IPS-18a (cell line): Measurements from ENCODE around the gene WBP2NL.

Source experiments
- H3K27ac ChIP-seq: one replicate; pipeline ENCODE4 v1.5.1; 2013; ENCODE audit warnings: low read length
- H3K27me3 ChIP-seq: one replicate; pipeline ENCODE4 v1.6.1; 2013; ENCODE audit warnings: mild to moderate bottlenecking, low read length; ENCODE audit not compliant: control insufficient read depth, insufficient read depth
- H3K36me3 ChIP-seq: one replicate; pipeline ENCODE4 v1.6.1; 2013; ENCODE audit warnings: low read depth, low read length; ENCODE audit not compliant: control insufficient read depth
- H3K4me1 ChIP-seq: one replicate; pipeline ENCODE4 v1.6.1; 2013; ENCODE audit warnings: low read depth, low read length; ENCODE audit not compliant: control insufficient read depth
- H3K4me3 ChIP-seq: one replicate; pipeline ENCODE4 v1.5.1; 2013; ENCODE audit warnings: low read length
- H3K9ac ChIP-seq: one replicate; pipeline ENCODE4 v1.6.1; 2013; ENCODE audit warnings: mild to moderate bottlenecking, low read length, moderate library complexity
- H3K9me3 ChIP-seq: one replicate; pipeline ENCODE4 v1.6.1; 2013; ENCODE audit warnings: low read depth, low read length; ENCODE audit not compliant: control insufficient read depth

The WBP2NL gene

DNA sequence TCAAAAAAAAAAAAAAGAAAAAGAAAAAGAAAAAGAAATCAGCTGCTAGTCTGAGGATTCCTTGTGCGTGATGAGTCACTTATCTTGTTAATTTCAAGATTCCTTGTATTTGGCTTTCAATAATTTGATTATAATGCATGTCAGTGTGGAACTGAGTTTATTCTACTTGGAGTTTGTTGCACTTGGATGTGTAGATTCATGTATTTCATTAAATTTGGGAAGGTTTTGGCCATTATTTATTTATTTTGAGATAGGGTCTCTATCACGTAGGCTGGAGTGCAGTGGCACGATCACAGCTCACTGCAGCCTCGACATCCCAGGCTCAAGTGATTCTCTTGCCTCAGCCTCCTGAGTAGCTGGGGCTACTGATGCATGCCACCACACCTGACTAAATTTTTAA, 14.8 kb downstream of the WBP2NL start:
- Histone ChIP-seq H3K27ac (no peak overlapping the region), H3K9me3 (peaks cover 4% of the 10 kb centered on the region), H3K36me3 (no peaks in the 10 kb centered on the region), H3K27me3 (no peaks in the 10 kb centered on the region), H3K4me3 (no peak overlapping the region), H3K4me1 (no peaks in the 10 kb centered on the region), H3K9ac (no peak overlapping the region)

- Histone ChIP-seq H3K27ac (no peak overlapping the region), H3K36me3 (no peaks in the 10 kb centered on the region), H3K4me3 (no peak overlapping the region), H3K9me3 (no peaks in the 10 kb centered on the region), H3K27me3 (no peaks in the 10 kb centered on the region), H3K4me1 (no peaks in the 10 kb centered on the region), H3K9ac (no peak overlapping the region)
These were observed 17.5 kb downstream of the WBP2NL start for GRCh38 chr22:42016111-42016510.

GRCh38 chr22:42018224-42018623, 19.6 kb downstream of the WBP2NL start:
- Histone ChIP-seq H3K36me3 (no peaks in the 10 kb centered on the region), H3K4me3 (no peak overlapping the region), H3K27me3 (no peaks in the 10 kb centered on the region), H3K27ac (no peak overlapping the region), H3K9ac (no peak overlapping the region), H3K4me1 (no peaks in the 10 kb centered on the region), H3K9me3 (no peaks in the 10 kb centered on the region)

GRCh38 chr22:42021571-42021970, 23.0 kb downstream of the WBP2NL start:
- H3K9me3 ChIP-seq, result no peaks in the 10 kb centered on the region
- no peaks in the 10 kb centered on the region for H3K36me3 ChIP-seq
- no peaks in the 10 kb centered on the region for H3K4me1 ChIP-seq
- H3K9ac ChIP-seq, result no peak overlapping the region
- no peak overlapping the region for H3K27ac ChIP-seq
- no peaks in the 10 kb centered on the region for H3K27me3 ChIP-seq
- no peak overlapping the region for H3K4me3 ChIP-seq

DNA sequence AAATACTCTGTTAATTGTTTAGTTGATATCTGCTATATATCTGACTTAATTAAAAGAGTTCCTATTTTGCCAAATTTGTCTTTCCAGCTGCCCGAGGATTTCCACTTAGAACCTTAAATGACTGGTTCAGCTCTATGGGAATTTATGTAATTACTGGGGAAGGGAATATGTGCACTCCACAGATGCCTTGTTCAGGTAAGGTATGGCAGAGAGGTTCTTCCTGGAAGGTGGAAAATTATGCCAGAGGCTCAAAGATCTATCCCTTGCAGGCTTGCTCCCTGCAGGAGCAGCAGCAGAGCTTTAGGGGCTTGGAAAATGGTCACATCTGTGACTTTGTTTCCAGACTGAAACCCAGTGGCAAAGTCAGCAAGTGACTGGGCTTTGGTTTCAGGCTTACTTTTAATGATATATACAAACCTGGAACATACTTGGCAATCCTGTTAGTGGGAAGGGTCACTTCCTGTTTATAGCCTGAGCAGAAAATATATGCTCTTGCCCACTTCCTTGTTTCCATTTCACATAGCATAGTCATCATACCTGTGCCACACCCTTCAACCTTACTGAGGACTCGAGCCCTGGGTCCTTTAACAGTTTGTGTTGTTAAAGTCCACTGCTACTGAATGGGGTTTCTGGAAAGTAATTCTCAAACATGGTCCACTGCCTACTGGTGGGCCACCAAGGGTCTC, 23.7 kb downstream of the WBP2NL start:
- Histone ChIP-seq H3K27ac (no peak overlapping the region), H3K9ac (no peak overlapping the region)

GRCh38 chr22:42025421-42025820, 26.8 kb downstream of the WBP2NL start:
- no peak overlapping the region for H3K9ac ChIP-seq
- no peak overlapping the region for H3K27ac ChIP-seq
- H3K27me3 ChIP-seq, result peaks cover 7% of the 10 kb centered on the region

More for the DNA sequence above, 23.7 kb downstream of the WBP2NL start:
- H3K36me3 ChIP-seq, result no peaks in the 10 kb centered on the region
- no peak overlapping the region for H3K4me3 ChIP-seq
- no peaks in the 10 kb centered on the region for H3K4me1 ChIP-seq
- no peaks in the 10 kb centered on the region for H3K27me3 ChIP-seq
- H3K9me3 ChIP-seq, result no peaks in the 10 kb centered on the region

DNA sequence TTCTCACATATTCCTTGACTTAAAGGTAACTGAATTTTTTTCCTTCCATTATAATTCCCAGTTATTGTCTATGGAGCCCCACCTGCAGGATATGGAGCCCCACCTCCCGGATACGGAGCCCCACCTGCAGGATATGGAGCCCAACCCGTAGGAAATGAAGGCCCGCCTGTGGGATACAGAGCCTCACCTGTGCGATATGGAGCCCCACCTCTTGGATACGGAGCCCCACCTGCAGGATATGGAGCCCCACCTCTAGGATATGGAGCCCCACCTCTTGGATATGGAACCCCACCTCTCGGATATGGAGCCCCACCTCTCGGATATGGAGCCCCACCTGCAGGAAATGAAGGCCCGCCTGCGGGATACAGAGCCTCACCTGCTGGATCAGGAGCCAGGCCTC, 28.1 kb downstream of the WBP2NL start:
- Histone ChIP-seq H3K4me3 (no peak overlapping the region), H3K9ac (no peak overlapping the region), H3K4me1 (no peaks in the 10 kb centered on the region), H3K36me3 (no peaks in the 10 kb centered on the region), H3K9me3 (no peaks in the 10 kb centered on the region), H3K27ac (no peak overlapping the region), H3K27me3 (peaks cover 7% of the 10 kb centered on the region)

More at GRCh38 chr22:42025421-42025820, 26.8 kb downstream of the WBP2NL start:
- H3K4me1 ChIP-seq, result no peaks in the 10 kb centered on the region
- no peaks in the 10 kb centered on the region for H3K36me3 ChIP-seq
- H3K4me3 ChIP-seq, result no peak overlapping the region
- no peaks in the 10 kb centered on the region for H3K9me3 ChIP-seq

DNA sequence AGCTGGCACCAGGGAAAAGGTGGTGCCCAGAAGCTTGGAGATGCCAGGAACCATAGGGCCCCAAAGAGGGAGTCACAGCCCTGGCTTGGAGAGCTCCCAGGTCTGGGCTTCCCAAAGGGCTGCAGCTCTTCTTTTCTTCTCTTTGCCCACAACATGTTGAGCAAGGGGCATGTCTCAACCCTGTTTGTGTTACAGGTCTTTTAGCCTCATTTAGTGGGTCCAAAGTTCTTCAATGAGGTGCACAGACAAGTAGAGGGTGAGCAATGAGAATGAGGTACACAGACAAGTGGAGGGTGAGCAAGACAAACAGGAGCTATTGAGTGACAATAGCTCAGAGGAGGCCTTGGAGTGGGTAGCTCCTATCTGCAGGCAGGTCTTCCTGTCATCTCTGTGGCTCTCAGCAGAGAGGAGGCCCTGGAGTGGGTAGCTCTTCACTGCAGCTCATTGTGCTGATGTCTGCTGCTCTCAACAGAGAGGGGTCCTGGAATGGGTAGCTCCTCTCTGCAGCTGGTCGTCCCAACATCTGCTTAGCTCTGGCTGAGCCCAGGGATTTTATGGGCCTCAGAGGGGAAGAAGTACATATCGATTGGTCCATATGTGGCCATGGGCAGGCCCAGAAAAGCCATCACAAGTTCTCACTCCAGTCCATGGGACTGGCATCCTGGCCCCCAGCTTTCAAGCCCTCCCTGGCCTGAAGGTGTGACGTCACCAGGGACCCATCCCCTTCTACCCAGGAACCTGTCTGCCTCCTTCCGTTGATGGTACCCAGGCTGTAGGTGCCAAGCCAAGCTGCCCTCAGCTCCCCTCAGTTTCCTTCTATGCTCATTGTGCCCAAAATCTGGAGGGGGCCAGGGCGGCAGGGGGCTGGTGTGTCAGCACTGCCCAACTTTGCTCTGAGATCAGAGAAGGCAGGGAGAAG, 34.9 kb downstream of the WBP2NL start:
- Histone ChIP-seq H3K36me3 (no peaks in the 10 kb centered on the region), H3K27me3 (peaks cover 7% of the 10 kb centered on the region), H3K9me3 (no peaks in the 10 kb centered on the region), H3K4me1 (no peaks in the 10 kb centered on the region), H3K4me3 (no peak overlapping the region), H3K27ac (no peak overlapping the region), H3K9ac (no peak overlapping the region)

DNA sequence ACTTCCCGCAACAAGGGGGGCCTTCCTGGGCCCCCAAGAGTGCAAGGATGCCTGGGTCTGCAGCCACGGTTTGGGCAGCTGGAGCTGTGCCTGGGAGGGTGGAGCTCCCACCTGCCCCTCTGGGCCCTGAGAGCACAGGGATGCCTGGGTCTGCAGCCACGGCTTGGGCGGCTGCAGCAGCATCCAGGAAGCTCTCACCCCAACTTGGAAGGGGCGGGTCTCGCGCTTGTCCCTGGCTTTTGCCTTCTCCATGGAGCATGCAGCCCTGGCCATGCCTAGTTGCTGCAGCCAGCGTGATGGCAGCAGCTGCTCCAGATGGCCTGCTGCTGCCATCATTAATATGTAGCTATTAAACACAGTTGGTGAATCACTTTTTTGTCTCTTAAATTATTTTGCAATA, 36.7 kb downstream of the WBP2NL start:
- H3K36me3 ChIP-seq, result no peaks in the 10 kb centered on the region
- H3K9me3 ChIP-seq, result no peaks in the 10 kb centered on the region
- no peak overlapping the region for H3K9ac ChIP-seq
- H3K27me3 ChIP-seq, result peaks cover under 1% of the 10 kb centered on the region
- H3K27ac ChIP-seq, result no peak overlapping the region
- H3K4me3 ChIP-seq, result no peak overlapping the region
- H3K4me1 ChIP-seq, result no peaks in the 10 kb centered on the region

DNA sequence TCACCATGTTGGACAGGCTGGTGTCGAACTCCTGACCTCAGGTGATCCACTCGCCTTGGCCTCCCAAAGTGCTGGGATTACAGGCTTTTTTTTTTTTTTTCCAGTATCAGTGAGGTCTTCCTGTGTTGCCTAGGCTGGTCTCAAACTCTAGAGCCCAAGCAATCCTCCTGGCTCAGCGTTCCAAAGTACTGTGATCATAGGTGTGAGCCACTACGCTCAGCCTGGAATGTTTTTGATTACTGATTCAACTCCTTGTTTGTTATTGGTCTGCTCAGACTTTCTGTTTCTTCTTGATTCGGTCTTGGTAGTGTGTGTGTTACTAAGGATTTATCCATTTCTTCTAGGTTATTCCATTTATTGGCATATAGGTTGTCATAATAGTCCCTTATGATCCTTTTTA, 40.7 kb downstream of the WBP2NL start:
- H3K27ac ChIP-seq, result no peak overlapping the region
- H3K4me1 ChIP-seq, result no peaks in the 10 kb centered on the region
- no peak overlapping the region for H3K9ac ChIP-seq
- no peaks in the 10 kb centered on the region for H3K36me3 ChIP-seq
- no peaks in the 10 kb centered on the region for H3K9me3 ChIP-seq
- no peak overlapping the region for H3K4me3 ChIP-seq
- H3K27me3 ChIP-seq, result no peaks in the 10 kb centered on the region

DNA sequence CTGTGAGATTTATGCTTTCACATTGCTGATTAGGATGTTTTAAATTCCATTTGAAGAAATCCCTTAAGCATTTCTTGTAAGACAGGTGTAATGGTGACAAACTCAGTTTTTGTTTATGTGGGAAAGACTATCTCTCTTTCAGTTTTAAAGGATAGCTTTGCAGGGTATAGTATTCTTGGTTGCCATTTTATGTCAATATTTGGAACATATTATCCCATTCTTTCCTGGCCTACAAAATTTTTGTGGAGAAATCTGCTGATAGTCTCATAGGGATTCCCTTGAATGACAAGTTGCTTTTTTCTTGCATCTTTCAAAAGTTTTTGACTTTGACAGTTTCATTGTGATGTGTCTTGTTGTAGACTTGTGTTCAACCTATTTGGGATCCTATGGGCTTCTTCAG, 43.2 kb downstream of the WBP2NL start:
- H3K9me3 ChIP-seq, result no peaks in the 10 kb centered on the region
- no peaks in the 10 kb centered on the region for H3K4me1 ChIP-seq
- no peaks in the 10 kb centered on the region for H3K27me3 ChIP-seq
- H3K9ac ChIP-seq, result no peak overlapping the region
- no peaks in the 10 kb centered on the region for H3K36me3 ChIP-seq
- no peak overlapping the region for H3K4me3 ChIP-seq
- no peak overlapping the region for H3K27ac ChIP-seq
